Stomach (tissue), 4 donors: Measurements from ENCODE around the gene GALNT13.

ENCODE experiments used
- POLR2A ChIP-seq, 4 donors: fragments of 450-650 bp; IDR thresholded peaks; one replicate each; pipeline ENCODE4 v1.6.1; 2016; ENCODE audit warnings: antibody characterized with exemption in 4 of 4, control low read depth in 2 of 4, mild to moderate bottlenecking in 1 of 4, moderate library complexity in 1 of 4
- POLR2AphosphoS5 ChIP-seq, 3 donors: sonication (generic); formaldehyde crosslinking; IDR thresholded peaks; one replicate each; pipeline ENCODE4 v1.6.1; 2016; ENCODE audit warnings: antibody characterized with exemption in 3 of 3
- TF ChIP-seq, protein P1 (sequence below), 7 experiments: fragments of 450-650 bp in 4 of 7; fragments of 200-600 bp in 3 of 7; sonication (generic) in 3 of 7; IDR thresholded peaks; one replicate each; pipeline ENCODE4 v1.5.1; 2016 to 2019; ENCODE audit warnings: antibody characterized with exemption in 7 of 7, control low read depth in 2 of 7, mild to moderate bottlenecking in 1 of 7

DNA sequence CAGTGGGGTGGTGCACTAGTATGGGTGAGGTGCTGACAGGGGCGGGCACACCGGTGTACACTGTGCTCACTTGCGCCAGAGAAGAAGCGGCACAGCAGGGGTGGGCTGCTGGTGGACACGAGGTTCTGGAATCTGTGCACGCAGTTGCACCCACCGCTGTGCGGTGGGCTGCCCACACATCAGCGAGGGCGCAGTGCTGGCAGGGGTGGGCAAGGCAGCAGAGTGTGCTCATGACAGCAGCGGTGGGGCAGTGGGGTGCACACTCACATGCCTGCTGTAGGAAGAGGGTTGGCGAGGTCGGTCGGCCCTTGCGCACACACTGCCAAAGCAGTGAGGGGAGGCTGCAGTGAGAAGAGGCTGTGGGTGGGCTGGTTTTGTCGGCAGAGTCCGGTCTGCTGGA is 141.8 kb downstream of the GALNT13 start:
- TF ChIP-seq, protein P1, sequence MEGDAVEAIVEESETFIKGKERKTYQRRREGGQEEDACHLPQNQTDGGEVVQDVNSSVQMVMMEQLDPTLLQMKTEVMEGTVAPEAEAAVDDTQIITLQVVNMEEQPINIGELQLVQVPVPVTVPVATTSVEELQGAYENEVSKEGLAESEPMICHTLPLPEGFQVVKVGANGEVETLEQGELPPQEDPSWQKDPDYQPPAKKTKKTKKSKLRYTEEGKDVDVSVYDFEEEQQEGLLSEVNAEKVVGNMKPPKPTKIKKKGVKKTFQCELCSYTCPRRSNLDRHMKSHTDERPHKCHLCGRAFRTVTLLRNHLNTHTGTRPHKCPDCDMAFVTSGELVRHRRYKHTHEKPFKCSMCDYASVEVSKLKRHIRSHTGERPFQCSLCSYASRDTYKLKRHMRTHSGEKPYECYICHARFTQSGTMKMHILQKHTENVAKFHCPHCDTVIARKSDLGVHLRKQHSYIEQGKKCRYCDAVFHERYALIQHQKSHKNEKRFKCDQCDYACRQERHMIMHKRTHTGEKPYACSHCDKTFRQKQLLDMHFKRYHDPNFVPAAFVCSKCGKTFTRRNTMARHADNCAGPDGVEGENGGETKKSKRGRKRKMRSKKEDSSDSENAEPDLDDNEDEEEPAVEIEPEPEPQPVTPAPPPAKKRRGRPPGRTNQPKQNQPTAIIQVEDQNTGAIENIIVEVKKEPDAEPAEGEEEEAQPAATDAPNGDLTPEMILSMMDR (IDR thresholded peaks at IDR 0.05): no peak
- TF ChIP-seq POLR2AphosphoS5 (IDR thresholded peaks at IDR 0.05) (no peak), POLR2A (IDR thresholded peaks at IDR 0.05) (no peak)
